ENCODE measurements around the gene SLC24A3.
"Not testable (repeated sequence)": the region's sequence is repeated elsewhere in the genome, so short reads cannot be mapped to it uniquely, and the experiment has no call there.

Gene SLC24A3

DNA sequence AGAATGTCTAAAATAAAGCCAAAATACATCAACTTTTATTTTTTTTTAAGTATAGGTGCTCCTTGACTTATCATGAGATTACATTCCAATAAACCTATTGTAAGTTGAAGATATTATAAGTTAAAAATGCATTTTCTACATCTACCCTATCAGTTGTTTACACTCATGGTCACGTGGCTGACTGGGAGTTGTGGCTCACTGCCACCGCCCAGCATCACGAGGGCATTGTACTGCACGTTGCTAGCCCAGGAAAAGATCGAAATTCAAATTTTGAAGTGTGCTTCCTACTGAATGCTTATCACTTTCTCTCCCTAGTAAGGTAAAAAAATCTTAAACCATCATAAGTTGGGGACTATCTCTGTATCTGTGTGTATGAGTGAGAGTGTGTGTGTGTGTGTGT is 419.0 kb downstream of the SLC24A3 start:
- TF ChIP-seq CTCF (IDR thresholded peaks at IDR 0.05; ENCODE audit: borderline replicate concordance, control extremely low read depth, extremely low read depth, insufficient read depth, missing control alignments), result no peak
- DNase-seq (ENCODE audit: low spot score), result no peak
- in situ Hi-C loops (cut with MboI; ENCODE audit: low sequenced_read_pairs, unreplicated experiment), result no loop called here

GRCh38 chr20:19633985-19634384 is 421.5 kb downstream of the SLC24A3 start:
- no peak for TF ChIP-seq CTCF (IDR thresholded peaks at IDR 0.05; ENCODE audit: borderline replicate concordance, control extremely low read depth, extremely low read depth, insufficient read depth, missing control alignments)
- no peak for DNase-seq (ENCODE audit: low spot score)
- in situ Hi-C loops (cut with MboI; ENCODE audit: low sequenced_read_pairs, unreplicated experiment), result no loop called here

DNA sequence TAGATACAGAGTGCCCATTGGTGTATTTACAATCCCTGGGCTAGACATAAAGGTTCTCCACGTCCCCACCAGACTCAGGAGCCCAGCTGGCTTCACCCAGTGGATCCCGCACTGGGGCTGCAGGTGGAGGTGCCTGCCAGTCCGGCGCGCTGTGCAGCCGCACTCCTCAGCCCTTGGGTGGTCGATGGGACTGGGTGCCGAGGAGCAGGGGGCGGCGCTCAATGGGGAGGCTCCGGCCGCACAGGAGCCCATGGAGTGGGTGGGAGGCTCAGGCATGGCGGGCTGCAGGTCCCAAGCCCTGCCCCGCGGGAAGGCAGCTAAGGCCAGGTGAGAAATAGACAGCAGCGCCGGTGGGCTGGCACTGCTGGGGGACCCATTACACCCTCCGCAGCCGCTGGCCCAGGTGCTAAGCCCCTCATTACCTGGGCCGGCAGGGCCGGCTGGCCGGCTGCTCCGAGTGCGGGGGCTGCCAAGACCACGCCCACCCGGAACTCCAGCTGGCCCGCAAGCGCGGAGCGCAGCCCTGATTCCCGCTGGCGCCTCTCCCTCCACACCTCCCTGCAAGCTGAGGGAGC is 427.1 kb downstream of the SLC24A3 start:
- in situ Hi-C loops (cut with MboI; ENCODE audit: low sequenced_read_pairs, unreplicated experiment); DNase-seq (ENCODE audit: low spot score): not testable (repeated sequence)

GRCh38 chr20:19642860-19643259 is 430.4 kb downstream of the SLC24A3 start:
- no peak for DNase-seq (ENCODE audit: low spot score)
- no peak for TF ChIP-seq CTCF (IDR thresholded peaks at IDR 0.05; ENCODE audit: borderline replicate concordance, control extremely low read depth, extremely low read depth, insufficient read depth, missing control alignments)
- in situ Hi-C loops (cut with MboI; ENCODE audit: low sequenced_read_pairs, unreplicated experiment), result no loop called here

DNA sequence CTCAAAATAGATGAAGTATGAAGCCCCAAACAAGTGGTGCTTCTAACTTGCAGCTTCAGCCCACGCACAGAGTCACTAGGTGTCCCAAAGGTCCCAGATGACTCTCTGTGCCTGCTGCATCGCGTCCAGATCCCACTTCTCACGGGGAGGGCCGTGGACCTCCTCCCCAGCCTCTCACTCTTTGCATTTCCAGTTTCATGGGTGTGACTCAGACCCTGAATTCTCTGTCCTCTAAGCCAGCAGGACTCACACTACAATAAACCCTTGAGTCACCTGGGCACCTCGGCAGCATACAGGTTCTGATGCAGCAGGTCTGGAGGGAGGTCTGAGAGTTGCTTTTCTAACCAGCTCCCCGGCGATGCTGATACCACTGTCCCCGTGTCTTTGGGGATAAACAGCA is 431.6 kb downstream of the SLC24A3 start:
- TF ChIP-seq CTCF (IDR thresholded peaks at IDR 0.05; ENCODE audit: borderline replicate concordance, control extremely low read depth, extremely low read depth, insufficient read depth, missing control alignments), result no peak
- no peak for DNase-seq (ENCODE audit: low spot score)
- in situ Hi-C loops (cut with MboI; ENCODE audit: low sequenced_read_pairs, unreplicated experiment), result no loop called here

DNA sequence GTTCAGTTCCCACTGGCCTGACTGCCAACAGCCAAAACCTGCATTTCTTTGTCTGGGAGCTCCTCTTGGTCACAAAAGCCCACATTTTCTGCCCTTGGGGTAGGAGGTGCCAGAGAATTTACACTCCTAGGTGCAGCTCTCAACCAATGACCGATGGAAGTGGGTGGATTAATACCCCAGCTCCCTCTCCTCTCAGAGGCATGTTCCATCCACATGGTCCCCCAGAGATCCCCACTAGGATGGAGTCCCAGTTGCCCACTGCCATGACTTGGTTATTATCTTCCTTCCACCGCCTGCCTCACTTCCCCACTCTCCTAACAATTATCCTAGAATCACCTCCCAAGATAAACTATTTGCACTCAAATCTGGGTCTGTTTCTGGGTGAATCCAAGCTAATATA is 434.5 kb downstream of the SLC24A3 start:
- in situ Hi-C loops (cut with MboI; ENCODE audit: low sequenced_read_pairs, unreplicated experiment), result no loop called here
- no peak for DNase-seq (ENCODE audit: low spot score)
- TF ChIP-seq CTCF (IDR thresholded peaks at IDR 0.05; ENCODE audit: borderline replicate concordance, control extremely low read depth, extremely low read depth, insufficient read depth, missing control alignments), result no peak

- in situ Hi-C loops (cut with MboI; ENCODE audit: low sequenced_read_pairs, unreplicated experiment), result no loop called here
- no peak for DNase-seq (ENCODE audit: low spot score)
- TF ChIP-seq CTCF (IDR thresholded peaks at IDR 0.05; ENCODE audit: borderline replicate concordance, control extremely low read depth, extremely low read depth, insufficient read depth, missing control alignments), result no peak
Observed at GRCh38 chr20:19648024-19648423, 435.6 kb downstream of the SLC24A3 start.
